Epithelial cell of esophagus (primary cell): Measurements from ENCODE around the gene SHC4.
"Not testable (repeated sequence)": the region's sequence is repeated elsewhere in the genome, so short reads cannot be mapped to it uniquely, and the experiment has no call there.

Source experiments
- DNase-seq: peaks from one replicate; pipeline ENCODE4 v3.0.0; 2010; ENCODE audit warnings: low read depth
- H3K4me3 ChIP-seq: 2 replicates; pipeline ENCODE4 v1.5.1; 2011; ENCODE audit warnings: mild to moderate bottlenecking, low read length, control low read depth
- TF ChIP-seq, protein P1 (sequence below): IDR thresholded peaks from 2 replicates; pipeline ENCODE4 v1.5.1; 2011; ENCODE audit warnings: low read depth, mild to moderate bottlenecking, low read length, control low read depth, inconsistent platforms; ENCODE audit not compliant: insufficient read depth; ENCODE audit errors: missing control alignments

SHC4 gene

GRCh38 chr15:48794697-48795134, 169.0 kb downstream of the SHC4 start:
- TF ChIP-seq, protein P1, sequence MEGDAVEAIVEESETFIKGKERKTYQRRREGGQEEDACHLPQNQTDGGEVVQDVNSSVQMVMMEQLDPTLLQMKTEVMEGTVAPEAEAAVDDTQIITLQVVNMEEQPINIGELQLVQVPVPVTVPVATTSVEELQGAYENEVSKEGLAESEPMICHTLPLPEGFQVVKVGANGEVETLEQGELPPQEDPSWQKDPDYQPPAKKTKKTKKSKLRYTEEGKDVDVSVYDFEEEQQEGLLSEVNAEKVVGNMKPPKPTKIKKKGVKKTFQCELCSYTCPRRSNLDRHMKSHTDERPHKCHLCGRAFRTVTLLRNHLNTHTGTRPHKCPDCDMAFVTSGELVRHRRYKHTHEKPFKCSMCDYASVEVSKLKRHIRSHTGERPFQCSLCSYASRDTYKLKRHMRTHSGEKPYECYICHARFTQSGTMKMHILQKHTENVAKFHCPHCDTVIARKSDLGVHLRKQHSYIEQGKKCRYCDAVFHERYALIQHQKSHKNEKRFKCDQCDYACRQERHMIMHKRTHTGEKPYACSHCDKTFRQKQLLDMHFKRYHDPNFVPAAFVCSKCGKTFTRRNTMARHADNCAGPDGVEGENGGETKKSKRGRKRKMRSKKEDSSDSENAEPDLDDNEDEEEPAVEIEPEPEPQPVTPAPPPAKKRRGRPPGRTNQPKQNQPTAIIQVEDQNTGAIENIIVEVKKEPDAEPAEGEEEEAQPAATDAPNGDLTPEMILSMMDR = no peak
- peak; percentile 54 for DNase-seq
- H3K4me3 ChIP-seq = no peak overlapping the region

- TF ChIP-seq, protein P1 = no peak
- DNase-seq = no peak
- H3K4me3 ChIP-seq = no peak overlapping the region
Measured at GRCh38 chr15:48792408-48792807, 171.3 kb downstream of the SHC4 start.

GRCh38 chr15:48790466-48791115, 173.1 kb downstream of the SHC4 start:
- DNase-seq, H3K4me3 ChIP-seq: not testable (repeated sequence)

DNA sequence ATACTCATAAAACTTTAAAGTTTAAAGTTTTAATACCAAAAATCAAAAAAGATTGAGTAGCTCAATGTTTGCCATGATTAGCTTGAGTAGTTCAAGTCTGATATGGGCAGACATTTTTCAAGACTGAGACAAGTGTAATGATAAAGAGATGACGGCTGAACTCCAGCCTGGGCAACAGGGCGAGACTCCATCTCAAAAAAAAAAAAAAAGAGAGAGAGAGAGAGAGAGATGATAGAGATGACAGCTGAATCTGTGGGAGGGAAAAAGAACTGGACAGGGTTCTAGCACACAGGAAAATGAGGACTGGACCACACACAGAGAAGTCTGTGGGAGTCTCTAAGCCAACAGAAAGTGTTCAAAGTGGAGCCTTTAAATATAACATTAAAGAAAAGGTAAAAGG, 178.0 kb downstream of the SHC4 start:
- TF ChIP-seq, protein P1 = no peak
- no peak overlapping the region for H3K4me3 ChIP-seq
- no peak for DNase-seq

- DNase-seq = no peak
- no peak overlapping the region for H3K4me3 ChIP-seq
- TF ChIP-seq, protein P1 = no peak
Measured at GRCh38 chr15:48785195-48785594, 178.5 kb downstream of the SHC4 start.

GRCh38 chr15:48784756-48785155, 179.0 kb downstream of the SHC4 start:
- no peak for DNase-seq
- TF ChIP-seq, protein P1 = no peak
- H3K4me3 ChIP-seq = no peak overlapping the region

- H3K4me3 ChIP-seq = no peak overlapping the region
- no peak for DNase-seq
- TF ChIP-seq, protein P1 = no peak
Measured at GRCh38 chr15:48782911-48783310, 180.8 kb downstream of the SHC4 start.
